HG03135 (cell line): ENCODE measurements around the gene ARFGAP3.
"Not testable (repeated sequence)": the region's sequence is repeated elsewhere in the genome, so short reads cannot be mapped to it uniquely, and the experiment has no call there.

Experiments
- ATAC-seq: cut with Tn5 transposase; IDR thresholded peaks from one replicate; pipeline ENCODE4 v1.9.1; 2021; ENCODE audit warnings: mild to moderate bottlenecking, moderate library complexity; ENCODE audit not compliant: unreplicated experiment

The ARFGAP3 gene

GRCh38 chr22:42799061-42799460 is 58.0 kb downstream of the ARFGAP3 start:
- ATAC-seq = no peak

DNA sequence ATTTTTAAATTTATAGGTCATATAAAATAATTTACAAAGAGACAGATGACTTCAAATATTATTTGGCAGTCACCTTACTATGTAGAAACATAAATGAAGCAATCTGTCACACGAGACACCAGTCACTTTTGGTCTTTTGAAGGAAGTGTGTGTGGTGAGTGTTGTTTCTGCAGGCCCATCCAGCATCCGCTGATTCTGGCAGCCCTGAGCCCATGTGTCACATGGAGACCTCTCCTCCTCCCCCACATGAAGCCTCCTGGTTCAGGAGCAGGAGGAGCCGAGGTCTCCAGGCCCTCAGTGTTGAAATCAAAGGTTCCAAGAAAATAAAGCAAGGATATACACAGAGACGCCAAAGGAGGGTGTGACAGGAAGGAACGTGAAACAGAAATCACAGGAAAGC is 60.1 kb downstream of the ARFGAP3 start:
- no peak for ATAC-seq

DNA sequence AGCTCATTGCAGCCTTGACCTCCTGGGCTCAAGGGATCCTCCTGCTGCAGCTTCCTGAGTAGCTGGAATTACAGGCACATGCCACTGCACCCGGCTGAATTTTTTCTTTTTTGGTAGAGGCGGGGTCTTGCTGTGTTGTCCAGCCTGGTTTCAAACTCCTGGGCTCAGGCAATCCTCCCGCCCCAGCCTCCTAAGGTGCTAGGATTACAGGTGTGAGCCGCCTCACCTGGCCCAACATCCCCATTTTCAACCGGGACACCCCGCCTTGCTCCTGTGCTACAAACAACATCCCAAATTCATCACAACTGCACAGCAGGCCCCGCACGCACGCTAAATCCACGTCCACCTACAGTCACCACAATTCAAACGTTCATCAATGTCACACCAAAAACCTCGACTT is 61.0 kb downstream of the ARFGAP3 start:
- ATAC-seq = no peak

DNA sequence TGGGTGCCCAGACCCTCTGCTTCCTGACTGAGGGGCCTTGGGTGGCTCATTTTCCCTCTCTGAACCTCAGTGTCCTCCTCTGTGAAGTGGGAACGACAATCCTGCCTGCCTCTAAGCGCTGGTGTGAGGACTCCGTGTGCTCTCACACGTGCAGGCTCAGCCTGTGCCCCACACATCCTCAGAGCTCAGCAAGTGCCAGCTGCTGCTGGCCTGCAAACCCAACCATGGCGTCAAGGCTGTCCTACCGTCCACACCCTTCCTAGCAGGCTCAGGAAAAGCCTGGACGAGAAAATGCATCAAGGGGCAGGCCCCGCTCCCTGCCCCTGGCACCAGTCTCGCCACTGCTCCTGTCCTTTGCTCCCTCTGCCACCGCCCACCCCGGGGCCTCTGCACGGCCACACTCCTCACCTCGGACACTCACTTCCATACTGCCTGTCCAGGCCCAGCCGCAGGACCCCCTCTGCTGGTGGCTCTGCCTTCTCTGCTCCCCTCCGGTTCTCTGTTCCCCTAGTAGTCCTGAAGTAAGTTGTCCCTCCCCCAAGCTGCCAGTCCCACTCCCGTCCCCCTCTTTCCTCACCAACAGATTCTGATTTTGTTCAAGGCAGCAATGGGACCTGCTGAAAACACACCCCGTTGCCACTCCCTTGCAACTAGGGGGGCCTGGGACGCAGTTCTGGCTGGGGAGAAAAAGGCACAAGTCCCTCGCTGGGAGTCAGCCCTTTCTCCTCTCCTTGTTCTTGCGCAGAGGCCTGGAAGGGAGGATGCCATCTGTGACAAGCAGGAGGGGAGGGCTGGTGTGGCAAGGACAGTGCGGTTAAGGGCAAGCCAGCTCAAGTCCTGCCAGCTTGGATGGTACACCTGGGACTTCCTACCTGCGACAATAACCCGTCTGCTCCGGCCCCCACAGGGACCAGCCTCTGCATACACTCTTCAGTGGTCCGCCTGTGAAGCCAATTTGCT is 62.2 kb downstream of the ARFGAP3 start:
- ATAC-seq = no peak

DNA sequence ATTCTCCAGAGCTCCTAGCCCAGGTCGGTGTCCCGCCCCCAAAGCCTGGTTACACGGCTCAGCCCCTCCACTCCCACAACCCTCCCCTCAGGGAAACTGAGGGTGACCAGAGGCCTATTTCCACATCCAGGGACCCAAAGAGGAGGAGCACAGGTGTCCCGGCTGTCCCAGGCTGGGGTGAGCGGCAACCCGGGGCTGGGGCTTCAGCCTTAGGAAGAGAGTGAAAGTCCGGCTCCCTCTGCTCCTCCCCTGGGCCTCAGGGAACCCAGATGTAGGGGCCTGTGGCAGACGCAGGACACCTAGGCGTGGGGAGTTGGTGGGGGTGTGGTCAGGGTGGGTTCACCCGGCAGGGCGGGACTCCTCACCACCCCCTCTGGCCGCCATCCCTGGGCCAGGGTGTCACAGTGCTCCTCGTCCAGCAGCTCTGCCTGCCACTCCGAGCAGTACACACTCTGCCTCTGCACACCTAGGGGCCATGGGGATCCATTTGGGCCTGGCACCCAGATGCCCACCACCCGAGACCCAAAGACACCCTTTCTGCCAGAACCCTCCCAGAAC is 63.1 kb downstream of the ARFGAP3 start:
- no peak for ATAC-seq

GRCh38 chr22:42792909-42793847 is 63.9 kb downstream of the ARFGAP3 start:
- ATAC-seq = no peak

GRCh38 chr22:42792453-42792908 is 64.6 kb downstream of the ARFGAP3 start:
- no peak for ATAC-seq

DNA sequence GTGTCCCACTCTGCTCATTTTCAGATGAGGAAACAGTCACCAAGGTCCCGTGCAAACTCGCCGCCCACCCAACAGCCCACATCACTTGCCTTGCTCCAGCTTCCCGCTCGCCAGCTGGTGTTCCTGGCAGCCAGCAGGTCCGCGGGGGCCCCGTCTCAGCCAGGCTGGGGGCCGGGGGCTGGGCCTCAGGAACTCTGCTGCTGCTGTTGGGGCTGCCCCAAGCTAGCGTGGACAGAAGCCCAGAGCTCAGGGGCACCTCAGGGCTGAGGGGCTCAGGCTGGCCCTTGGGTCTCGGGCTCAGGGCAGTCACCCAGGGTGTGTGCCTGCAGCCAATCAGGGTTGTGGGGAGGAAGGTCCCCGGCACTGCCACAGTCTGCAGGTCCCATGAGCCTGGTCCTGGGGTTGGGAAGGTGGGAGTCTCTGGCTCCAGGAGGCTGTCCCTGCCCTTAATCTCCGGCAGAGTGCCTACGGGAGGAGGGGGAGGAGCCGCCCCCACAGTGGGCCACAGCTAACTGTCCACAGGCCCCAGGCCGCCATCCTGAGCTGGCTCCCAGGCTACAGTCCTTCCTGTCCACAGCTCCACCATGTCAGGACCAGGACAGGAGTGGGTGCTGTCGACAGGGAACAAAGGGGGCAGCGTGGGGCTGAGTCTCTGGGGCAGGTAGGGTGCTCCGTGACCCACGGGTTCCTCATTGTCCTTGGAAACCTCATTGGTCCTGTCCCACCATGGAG is 65.2 kb downstream of the ARFGAP3 start:
- ATAC-seq = no peak

GRCh38 chr22:42788466-42788865 is 68.6 kb downstream of the ARFGAP3 start:
- no peak for ATAC-seq

GRCh38 chr22:42788021-42788420 is 69.1 kb downstream of the ARFGAP3 start:
- no peak for ATAC-seq

DNA sequence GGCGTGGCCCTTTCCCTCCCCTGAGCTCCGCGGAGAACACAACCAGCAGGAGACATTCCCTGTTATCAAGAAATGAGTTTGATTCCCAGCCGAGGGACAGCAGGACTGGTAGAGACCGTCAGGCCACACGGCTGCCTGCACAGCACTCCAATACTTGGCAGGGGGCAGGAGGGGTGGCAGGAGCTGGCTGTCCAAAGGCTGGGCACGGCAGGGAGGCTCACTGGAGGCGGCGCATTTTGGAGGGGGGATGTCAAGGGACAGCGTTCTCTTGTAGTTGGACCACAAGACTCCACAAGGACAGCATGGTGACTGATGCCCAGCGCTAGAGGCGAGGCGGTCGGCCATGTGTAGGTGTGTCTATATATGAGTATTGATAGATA is 69.7 kb downstream of the ARFGAP3 start:
- ATAC-seq = no peak

DNA sequence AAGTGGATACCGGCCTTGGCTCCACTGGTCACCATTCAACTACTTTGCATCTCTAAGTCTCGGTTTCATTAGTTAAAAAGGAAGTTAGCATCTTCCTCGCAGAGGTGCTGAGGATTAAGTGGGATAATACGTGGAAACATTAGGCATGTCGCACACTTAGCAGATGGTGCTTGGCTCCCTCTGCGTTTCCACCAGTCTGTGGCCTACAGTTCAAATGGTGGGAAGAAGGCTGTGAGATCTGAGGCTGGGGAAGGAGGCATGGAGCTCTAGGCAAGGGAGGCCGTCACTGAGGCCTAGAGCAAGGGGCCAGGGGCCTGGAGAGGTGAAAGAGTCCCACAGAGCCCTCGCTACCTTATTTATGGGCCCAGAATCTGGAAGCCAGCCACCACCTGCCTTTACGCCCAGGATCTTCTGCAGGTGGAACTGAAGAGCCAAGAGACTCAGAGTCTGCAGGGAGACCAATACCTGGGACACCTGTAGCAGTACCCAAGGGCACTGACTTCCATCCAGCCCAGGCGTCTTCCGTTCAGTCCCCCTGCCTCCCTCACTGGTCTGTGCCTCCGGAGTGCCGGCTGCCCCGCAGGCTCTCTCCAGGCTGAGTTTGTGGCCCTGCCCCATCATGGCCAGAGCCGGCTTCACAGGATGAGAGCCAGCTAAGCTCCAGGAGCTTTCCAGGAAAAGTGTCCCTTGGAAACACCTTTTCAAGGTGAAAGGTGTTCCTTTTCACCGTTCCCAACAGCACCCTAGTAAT is 70.3 kb downstream of the ARFGAP3 start:
- ATAC-seq = no peak

GRCh38 chr22:42785706-42786499 is 71.2 kb downstream of the ARFGAP3 start:
- ATAC-seq = no peak

DNA sequence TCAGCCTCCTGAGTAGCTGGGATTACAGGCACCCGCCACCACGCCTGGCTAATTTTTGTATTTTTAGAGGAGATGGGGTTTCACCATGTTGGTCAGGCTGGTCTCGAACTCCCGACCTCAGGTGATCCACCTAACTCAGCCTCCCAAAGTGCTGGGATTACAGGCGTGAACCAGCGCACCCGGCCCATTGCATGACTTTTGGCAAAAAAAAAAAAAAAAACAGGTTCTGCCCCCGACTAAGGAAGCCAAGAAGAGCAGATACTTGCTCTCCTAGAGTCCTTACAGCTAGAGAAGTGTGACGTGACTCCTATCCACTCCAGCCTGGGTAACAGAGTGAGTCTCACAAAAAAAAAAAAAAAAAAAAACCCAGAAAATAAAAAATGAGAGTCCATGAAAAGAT is 74.8 kb downstream of the ARFGAP3 start:
- ATAC-seq = not testable (repeated sequence)

DNA sequence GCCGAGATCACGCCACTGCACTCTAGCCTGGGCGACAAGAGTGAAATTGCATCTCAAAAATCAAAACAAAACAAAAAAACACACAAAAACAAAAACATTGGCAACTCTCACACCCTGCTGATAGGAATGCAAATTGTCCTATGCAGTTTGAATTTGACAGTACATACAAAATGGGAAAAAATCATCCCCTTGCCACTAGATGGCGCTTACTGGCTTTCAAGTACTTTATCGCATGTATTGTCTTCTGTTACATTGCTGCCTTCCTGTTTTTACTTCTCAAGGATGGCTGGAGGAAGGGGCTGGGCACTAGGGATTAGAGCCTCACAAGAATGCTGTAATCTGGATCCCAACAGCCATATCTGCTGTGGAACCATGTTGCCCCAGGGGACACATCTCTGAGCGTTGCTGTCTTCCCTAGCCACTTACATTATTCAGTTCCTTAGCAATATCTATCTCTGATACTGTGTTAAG is 77.0 kb downstream of the ARFGAP3 start:
- ATAC-seq = no peak

- ATAC-seq = no peak
These were observed 79.9 kb downstream of the ARFGAP3 start for GRCh38 chr22:42777126-42777525.

DNA sequence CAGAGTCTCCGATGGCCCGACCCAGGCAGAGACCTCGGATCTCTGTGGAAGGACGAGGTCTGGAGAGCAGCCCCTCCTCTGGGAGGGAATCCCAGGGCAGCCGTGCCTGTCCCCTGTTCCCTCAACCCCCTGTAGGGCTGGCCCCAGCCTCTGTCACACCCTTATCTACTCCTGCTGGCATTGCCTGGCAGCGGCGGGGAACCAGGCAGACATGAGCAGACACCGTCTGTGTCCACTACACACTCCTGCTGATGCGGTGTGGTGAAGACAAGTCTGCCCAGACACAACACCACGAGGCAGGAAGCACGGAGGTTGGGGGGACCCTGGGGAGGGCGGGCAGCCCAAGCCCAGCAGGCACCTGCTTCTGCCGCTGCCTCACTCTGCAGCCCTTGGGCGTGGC is 83.9 kb downstream of the ARFGAP3 start:
- no peak for ATAC-seq

DNA sequence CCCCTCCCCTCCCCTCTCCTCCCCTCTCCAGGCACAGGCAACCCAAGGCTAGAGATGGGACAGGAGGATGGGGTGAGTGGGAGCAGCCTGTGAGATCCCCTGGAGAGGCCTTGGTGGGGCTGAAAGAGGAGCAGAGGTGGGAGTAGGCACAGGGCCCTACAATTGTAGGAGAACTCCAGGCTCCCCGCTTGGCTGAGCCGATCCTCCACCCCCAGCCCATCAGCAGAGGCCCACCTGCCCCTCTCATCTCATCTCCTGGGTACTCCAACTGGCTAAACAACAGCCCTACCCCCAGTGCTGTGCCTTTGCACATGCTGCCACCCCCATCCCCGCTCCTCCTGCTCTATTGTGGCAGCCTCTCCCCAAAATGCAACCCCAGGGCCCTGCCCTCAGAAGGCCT is 84.4 kb downstream of the ARFGAP3 start:
- no peak for ATAC-seq
